ENCODE measurements around the gene ATP10B.
"Not testable (repeated sequence)": the region's sequence is repeated elsewhere in the genome, so short reads cannot be mapped to it uniquely, and the experiment has no call there.

Gene ATP10B

GRCh38 chr5:160852049-160852448 is at the start of gene ATP10B:
Gene ATP10B, minus strand, starts transcription at chr5:160852211. Its CDS starts 164,137 bp downstream, at chr5:160688074.
- no peak for TF ChIP-seq GATA1 (IDR thresholded peaks at IDR 0.05; ENCODE audit: low read depth, low read length)
- TF ChIP-seq POLR2A (IDR thresholded peaks at IDR 0.05; ENCODE audit: low read length): no peak
- no peak for DNase-seq

GRCh38 chr5:160901656-160902055 is 49.6 kb upstream of the ATP10B start:
- DNase-seq: no peak
- TF ChIP-seq GATA1 (IDR thresholded peaks at IDR 0.05; ENCODE audit: low read depth, low read length): no peak
- TF ChIP-seq POLR2A (IDR thresholded peaks at IDR 0.05; ENCODE audit: low read length): no peak

GRCh38 chr5:160899735-160900134 is 47.7 kb upstream of the ATP10B start:
- no peak for DNase-seq
- TF ChIP-seq GATA1 (IDR thresholded peaks at IDR 0.05; ENCODE audit: low read depth, low read length) (no peak), POLR2A (IDR thresholded peaks at IDR 0.05; ENCODE audit: low read length) (no peak)

- DNase-seq: not testable (repeated sequence)
These were observed 41.4 kb upstream of the ATP10B start for GRCh38 chr5:160893180-160893964.

- TF ChIP-seq GATA1 (IDR thresholded peaks at IDR 0.05; ENCODE audit: low read depth, low read length): no peak
- TF ChIP-seq POLR2A (IDR thresholded peaks at IDR 0.05; ENCODE audit: low read length): no peak
- DNase-seq: no peak
These were observed 35.8 kb upstream of the ATP10B start for GRCh38 chr5:160887780-160888179.

- DNase-seq: not testable (repeated sequence)
These were observed 21.7 kb upstream of the ATP10B start for GRCh38 chr5:160873560-160874200.

GRCh38 chr5:160869989-160870521 is 18.0 kb upstream of the ATP10B start:
- DNase-seq: no peak
- TF ChIP-seq GATA1 (IDR thresholded peaks at IDR 0.05; ENCODE audit: low read depth, low read length) (no peak), POLR2A (IDR thresholded peaks at IDR 0.05; ENCODE audit: low read length) (no peak)

GRCh38 chr5:160867976-160868375 is 16.0 kb upstream of the ATP10B start:
- DNase-seq: no peak
- TF ChIP-seq POLR2A (IDR thresholded peaks at IDR 0.05; ENCODE audit: low read length) (no peak), GATA1 (IDR thresholded peaks at IDR 0.05; ENCODE audit: low read depth, low read length) (no peak)

- no peak for DNase-seq
- TF ChIP-seq GATA1 (IDR thresholded peaks at IDR 0.05; ENCODE audit: low read depth, low read length): no peak
- no peak for TF ChIP-seq POLR2A (IDR thresholded peaks at IDR 0.05; ENCODE audit: low read length)
These were observed 560 bp downstream of the ATP10B start for GRCh38 chr5:160851451-160851850.

GRCh38 chr5:160850421-160850820 is 1.6 kb downstream of the ATP10B start:
- TF ChIP-seq POLR2A (IDR thresholded peaks at IDR 0.05; ENCODE audit: low read length): no peak
- no peak for TF ChIP-seq GATA1 (IDR thresholded peaks at IDR 0.05; ENCODE audit: low read depth, low read length)
- no peak for DNase-seq

GRCh38 chr5:160847526-160848085 is 4.4 kb downstream of the ATP10B start:
- TF ChIP-seq POLR2A (IDR thresholded peaks at IDR 0.05; ENCODE audit: low read length) (no peak), GATA1 (IDR thresholded peaks at IDR 0.05; ENCODE audit: low read depth, low read length) (no peak)
- DNase-seq: no peak

GRCh38 chr5:160846642-160847041 is 5.4 kb downstream of the ATP10B start:
- no peak for TF ChIP-seq POLR2A (IDR thresholded peaks at IDR 0.05; ENCODE audit: low read length)
- TF ChIP-seq GATA1 (IDR thresholded peaks at IDR 0.05; ENCODE audit: low read depth, low read length): no peak
- no peak for DNase-seq

GRCh38 chr5:160844177-160844576 is 7.8 kb downstream of the ATP10B start:
- TF ChIP-seq GATA1 (IDR thresholded peaks at IDR 0.05; ENCODE audit: low read depth, low read length) (no peak), POLR2A (IDR thresholded peaks at IDR 0.05; ENCODE audit: low read length) (no peak)
- no peak for DNase-seq

- no peak for TF ChIP-seq POLR2A (IDR thresholded peaks at IDR 0.05; ENCODE audit: low read length)
- no peak for TF ChIP-seq GATA1 (IDR thresholded peaks at IDR 0.05; ENCODE audit: low read depth, low read length)
- DNase-seq: no peak
These were observed 8.8 kb downstream of the ATP10B start for GRCh38 chr5:160843240-160843639.

Measured in erythroblast (primary cell).